GM12878 (cell line): Measurements from ENCODE around the gene CCNA2. TPM values are rescaled to one million over a fixed set of nuclear protein-coding genes. Genes with fewer than 3 reads are reported as not detected.

Experiments used
- ATAC-seq: fragments of 200-7000 bp; cut with Tn5 transposase; 3 replicates; pipeline ENCODE4 v1.9.1; 2020; ENCODE audit warnings: mild to moderate bottlenecking, moderate library complexity
- BruUV-seq: library from RNA; stranded (reverse); fragments of 400-500 nt; replicated peaks from 2 replicates; lab custom pipeline; 2021; lab: Mats Ljungman, UMichigan
- CTCF ChIA-PET: fragments of 300-600 bp; sonication (Branson Sonifier 250); formaldehyde crosslinking; extraction: SDS; loops from one replicate; lab custom pipeline; 2021; ENCODE audit warnings: inconsistent platforms; lab: Yijun Ruan, JAX
- POLR2A ChIA-PET: fragments of 350-600 bp; formaldehyde crosslinking; extraction: SDS; loops from one replicate; lab custom pipeline; 2021; ENCODE audit warnings: inconsistent platforms; lab: Charles Lee
- RAD21 ChIA-PET: fragments of 300-600 bp; sonication (Branson Sonifier 250); formaldehyde crosslinking; loops from one replicate; lab custom pipeline; 2023; ENCODE audit warnings: antibody characterized with exemption; ENCODE audit not compliant: unreplicated experiment; lab: Charles Lee
- SMC1A ChIA-PET: fragments of 300-600 bp; sonication (Branson Sonifier 250); formaldehyde crosslinking; loops from one replicate; lab custom pipeline; 2023; ENCODE audit not compliant: unreplicated experiment, uncharacterized antibody; lab: Charles Lee
- DNase-seq: peaks from one replicate; pipeline ENCODE4 v3.0.0-alpha.2; 2011; ENCODE audit warnings: low read depth, low spot score
- FAIRE-seq: peaks from 3 replicates; lab custom pipeline; 2011; peaks lifted over from hg19 to GRCh38; lab: Jason Lieb, UNC
- H2AFZ ChIP-seq: 2 replicates; pipeline ENCODE4 v1.6.0; 2011; ENCODE audit warnings: low read depth, low read length, control low read depth; ENCODE audit not compliant: control insufficient read depth
- H3K27ac ChIP-seq: 2 replicates; pipeline ENCODE4 v1.5.1; 2011; ENCODE audit warnings: control low read depth; ENCODE audit not compliant: control insufficient read depth, insufficient read depth
- H3K27me3 ChIP-seq, 2 experiments: replicated peaks in 1 of 2; 2 replicates each; pipeline versions ENCODE4 v1.6.0 to v1.6.1; 2011; ENCODE audit warnings: low read length in 1 of 2; ENCODE audit not compliant: control insufficient read depth in 2 of 2, insufficient read depth in 2 of 2
- H3K36me3 ChIP-seq, 2 experiments: 2 replicates each; pipeline ENCODE4 v1.5.1; 2011; ENCODE audit warnings: low read length in 1 of 2; ENCODE audit not compliant: control insufficient read depth in 2 of 2, insufficient read depth in 2 of 2
- H3K4me1 ChIP-seq: 2 replicates; pipeline ENCODE4 v1.6.1; 2011; ENCODE audit warnings: mild to moderate bottlenecking, low read length, moderate library complexity, mixed read lengths; ENCODE audit not compliant: control insufficient read depth, insufficient read depth
- H3K4me2 ChIP-seq: 2 replicates; pipeline ENCODE4 v1.6.0; 2011; ENCODE audit warnings: control low read depth; ENCODE audit not compliant: control insufficient read depth, insufficient read depth
- H3K4me3 ChIP-seq: fragments of 200-600 bp; sonication (generic); 2 replicates; pipeline ENCODE4 v1.5.1; 2016
- H3K79me2 ChIP-seq: 2 replicates; pipeline ENCODE4 v1.6.0; 2011; ENCODE audit warnings: low read length; ENCODE audit not compliant: control insufficient read depth, insufficient read depth
- H3K9ac ChIP-seq: 2 replicates; pipeline ENCODE4 v1.8.0; 2011; ENCODE audit warnings: low read length, control low read depth, mixed read lengths; ENCODE audit not compliant: control insufficient read depth, insufficient read depth
- H3K9me3 ChIP-seq: replicated peaks from 3 replicates; pipeline ENCODE4 v1.5.1; 2011; ENCODE audit warnings: mild to moderate bottlenecking, low read length; ENCODE audit not compliant: control insufficient read depth, insufficient read depth
- H4K20me1 ChIP-seq: 2 replicates; pipeline ENCODE4 v1.6.0; 2011; ENCODE audit not compliant: control insufficient read depth, insufficient read depth
- HDAC2 ChIP-seq: fragments of 200-600 bp; sonication (generic); IDR thresholded peaks from 2 replicates; pipeline ENCODE4 v1.6.1; 2017
- ZNF687 ChIP-seq: fragments of 450-650 bp; IDR thresholded peaks from 2 replicates; pipeline ENCODE4 v1.6.1; 2017; ENCODE audit warnings: mild to moderate bottlenecking, moderate library complexity
- WGBS: methylation state at CpG from one replicate; pipeline ENCODE4 v1.1.6; 2016; ENCODE audit warnings: low lambda C conversion rate; ENCODE audit not compliant: insufficient replicate concordance, insufficient coverage; ENCODE audit errors: missing lambda C conversion rate; 5-methylcytosine and 5-hydroxymethylcytosine counted together
- in situ Hi-C: fragments of 300-500 bp; cut with MboI; formaldehyde crosslinking; loops from 9 replicates; pipeline ENCODE4 v1.14.3; 2018; ENCODE audit warnings: mixed read lengths
- intact Hi-C: fragments of 100-400 bp; cut with micrococcal nuclease; formaldehyde crosslinking; loops from one replicate; pipeline ENCODE4 v1.14.2; 2022; ENCODE audit not compliant: unreplicated experiment
- polyA plus RNA-seq, 11 experiments: library from polyadenylated mRNA; depleted of rRNA in 4 of 11; unstranded in 6 of 11; stranded (reverse) in 5 of 11; fragments of >200 nt; fragmentation: Nextera tagmentation in 4 of 11; fragmentation: Illumina TruSeq in 1 of 11; extraction: Ambion mirVana in 4 of 11; extraction: Trizol in 1 of 11; gene quantifications; 1 replicate in 1 of 11; 2 replicates in 10 of 11; pipeline versions ENCODE4 v1.2.1 to v1.2.3, GENCODE V29; 2011 to 2016; ENCODE audit warnings: inconsistent platforms in 2 of 11, missing spikeins in 2 of 11, low read depth in 1 of 11
- total RNA-seq, 4 experiments: library from RNA; depleted of rRNA in 3 of 4; stranded (reverse); fragments of >200 nt in 3 of 4; fragmentation: Illumina TruSeq in 1 of 4; extraction: Trizol in 1 of 4; gene quantifications; 2 replicates each; pipeline versions ENCODE4 v1.2.1 to v1.2.3, GENCODE V29; 2013 to 2021
- TF ChIP-seq, protein P1 (sequence below): IDR thresholded peaks from 2 replicates; pipeline ENCODE4 v1.6.1; 2012; ENCODE audit warnings: low read depth, low read length, improper control_type of control experiment

Gene CCNA2
- total and polyA plus RNA-seq, 10 of the 15 experiments (the other 5 are each of a cell fraction or from before 2014, with no cell fraction given): 21.8 to 153 (median 94.5) TPM

- no peak for FAIRE-seq
- DNase-seq: no peak
- RAD21 ChIA-PET: no interaction called here
- no peaks in the 10 kb centered on the region for H4K20me1 ChIP-seq
- no peaks in the 10 kb centered on the region for H3K36me3 ChIP-seq
- TF ChIP-seq ZNF687 (no peak), HDAC2 (no peak)
- TF ChIP-seq, protein P1, sequence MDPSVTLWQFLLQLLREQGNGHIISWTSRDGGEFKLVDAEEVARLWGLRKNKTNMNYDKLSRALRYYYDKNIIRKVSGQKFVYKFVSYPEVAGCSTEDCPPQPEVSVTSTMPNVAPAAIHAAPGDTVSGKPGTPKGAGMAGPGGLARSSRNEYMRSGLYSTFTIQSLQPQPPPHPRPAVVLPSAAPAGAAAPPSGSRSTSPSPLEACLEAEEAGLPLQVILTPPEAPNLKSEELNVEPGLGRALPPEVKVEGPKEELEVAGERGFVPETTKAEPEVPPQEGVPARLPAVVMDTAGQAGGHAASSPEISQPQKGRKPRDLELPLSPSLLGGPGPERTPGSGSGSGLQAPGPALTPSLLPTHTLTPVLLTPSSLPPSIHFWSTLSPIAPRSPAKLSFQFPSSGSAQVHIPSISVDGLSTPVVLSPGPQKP: no peak
- TF ChIP-seq, all 136 proteins: peak for 0
- H2AFZ ChIP-seq: no peak overlapping the region
- no peak overlapping the region for H3K4me2 ChIP-seq
- in situ Hi-C loops (no loop called here), intact Hi-C loops (no loop called here)
- peaks cover 1 to 5% of the 10 kb centered on the region in 2 experiments; a peak in 3 of 4 replicates for H3K27me3 ChIP-seq
- ATAC-seq: no peak
- H3K4me3 ChIP-seq: no peak overlapping the region
- no peaks in the 10 kb centered on the region for H3K4me1 ChIP-seq
- WGBS: 72% methylated on average over 4 of the region's 4 CpGs
- no peaks in the 10 kb centered on the region for H3K79me2 ChIP-seq
- ChIA-PET POLR2A (no interaction called here), SMC1A (interaction anchor here (6.4 kb wide), 1 partner anchor 11 kb away, joined by 36 read pairs; no protein-coding TSS in a partner anchor), CTCF (no interaction called here)
- H3K9me3 ChIP-seq: no peaks in the 10 kb centered on the region; the same call in 2 of the 3 replicates
- H3K27ac ChIP-seq: no peak overlapping the region
- H3K9ac ChIP-seq: no peak overlapping the region
- no TSS peak for BruUV-seq
Observed at GRCh38 chr4:121767166-121767565, 56.5 kb downstream of the CCNA2 start.

Other genes with a start within 250 kb of the CCNA2 start
- gene ANXA5, start 126.9 kb downstream of the CCNA2 start, total RNA-seq (2014; rRNA removed): 101 and 122 TPM in 2 replicates
- gene ANXA5, start 126.9 kb downstream of the CCNA2 start, total RNA-seq (2014; rRNA removed; fragmentation: Illumina TruSeq; extraction: Trizol): 150 and 156 TPM in 2 replicates
- gene ANXA5, start 126.9 kb downstream of the CCNA2 start, total RNA-seq (2021): 102 and 108 TPM in 2 replicates
- 166 and 189 TPM in 2 replicates for gene ANXA5, start 126.9 kb downstream of the CCNA2 start, polyA plus RNA-seq (2011; rRNA removed)
- gene ANXA5, start 126.9 kb downstream of the CCNA2 start, polyA plus RNA-seq (2014; fragmentation: Illumina TruSeq; extraction: Trizol): 172 and 208 TPM in 2 replicates
- 100 to 1,000 TPM; 218 to 249 TPM for gene ANXA5, start 126.9 kb downstream of the CCNA2 start, polyA plus RNA-seq (2014; fragmentation: Nextera tagmentation; extraction: Ambion mirVana)
- 97.2 and 120 TPM in 2 replicates for gene ANXA5, start 126.9 kb downstream of the CCNA2 start, polyA plus RNA-seq (2014; rRNA removed)
- gene ANXA5, start 126.9 kb downstream of the CCNA2 start, polyA plus RNA-seq (2016; fragmentation: Nextera tagmentation; extraction: Ambion mirVana): 100 to 1,000 TPM; 201 to 203 TPM
- not detected in 2 replicates for gene SMIM43, start 58.7 kb downstream of the CCNA2 start, total RNA-seq (2014; rRNA removed)
- not detected in 2 replicates for gene SMIM43, start 58.7 kb downstream of the CCNA2 start, total RNA-seq (2014; rRNA removed; fragmentation: Illumina TruSeq; extraction: Trizol)
- gene SMIM43, start 58.7 kb downstream of the CCNA2 start, total RNA-seq (2021): not detected in 2 replicates
- gene SMIM43, start 58.7 kb downstream of the CCNA2 start, polyA plus RNA-seq (2011; rRNA removed): 0.04 and 0.12 TPM in 2 replicates
- gene SMIM43, start 58.7 kb downstream of the CCNA2 start, polyA plus RNA-seq (2014; fragmentation: Illumina TruSeq; extraction: Trizol): not detected in 2 replicates
- not detected for gene SMIM43, start 58.7 kb downstream of the CCNA2 start, polyA plus RNA-seq (2014; fragmentation: Nextera tagmentation; extraction: Ambion mirVana)
- not detected in 2 replicates for gene SMIM43, start 58.7 kb downstream of the CCNA2 start, polyA plus RNA-seq (2014; rRNA removed)
- not detected for gene SMIM43, start 58.7 kb downstream of the CCNA2 start, polyA plus RNA-seq (2016; fragmentation: Nextera tagmentation; extraction: Ambion mirVana)
- gene EXOSC9, start 22.6 kb downstream of the CCNA2 start, total RNA-seq (2014; rRNA removed): 50.7 and 72.1 TPM in 2 replicates
- gene EXOSC9, start 22.6 kb downstream of the CCNA2 start, total RNA-seq (2014; rRNA removed; fragmentation: Illumina TruSeq; extraction: Trizol): 88.1 and 89.7 TPM in 2 replicates
- gene EXOSC9, start 22.6 kb downstream of the CCNA2 start, total RNA-seq (2021): 49.0 and 50.5 TPM in 2 replicates
- gene EXOSC9, start 22.6 kb downstream of the CCNA2 start, polyA plus RNA-seq (2011; rRNA removed): 102 and 141 TPM in 2 replicates
- 102 and 123 TPM in 2 replicates for gene EXOSC9, start 22.6 kb downstream of the CCNA2 start, polyA plus RNA-seq (2014; fragmentation: Illumina TruSeq; extraction: Trizol)
- 100 to 1,000 TPM; 115 to 131 TPM for gene EXOSC9, start 22.6 kb downstream of the CCNA2 start, polyA plus RNA-seq (2014; fragmentation: Nextera tagmentation; extraction: Ambion mirVana)
- 59.0 and 70.6 TPM in 2 replicates for gene EXOSC9, start 22.6 kb downstream of the CCNA2 start, polyA plus RNA-seq (2014; rRNA removed)
- 10 to 100 TPM; 80.4 to 81.0 TPM for gene EXOSC9, start 22.6 kb downstream of the CCNA2 start, polyA plus RNA-seq (2016; fragmentation: Nextera tagmentation; extraction: Ambion mirVana)
- gene BBS7, start 46.6 kb upstream of the CCNA2 start, total RNA-seq (2014; rRNA removed): 5.9 and 7.7 TPM in 2 replicates
- 9.0 and 9.2 TPM in 2 replicates for gene BBS7, start 46.6 kb upstream of the CCNA2 start, total RNA-seq (2014; rRNA removed; fragmentation: Illumina TruSeq; extraction: Trizol)
- gene BBS7, start 46.6 kb upstream of the CCNA2 start, total RNA-seq (2021): 9.0 and 10.1 TPM in 2 replicates
- gene BBS7, start 46.6 kb upstream of the CCNA2 start, polyA plus RNA-seq (2011; rRNA removed): 12.9 and 18.9 TPM in 2 replicates
- gene BBS7, start 46.6 kb upstream of the CCNA2 start, polyA plus RNA-seq (2014; fragmentation: Illumina TruSeq; extraction: Trizol): 8.1 and 9.3 TPM in 2 replicates
- gene BBS7, start 46.6 kb upstream of the CCNA2 start, polyA plus RNA-seq (2014; fragmentation: Nextera tagmentation; extraction: Ambion mirVana): 1 to 10 TPM; 7.4 to 8.8 TPM
- 5.2 and 7.8 TPM in 2 replicates for gene BBS7, start 46.6 kb upstream of the CCNA2 start, polyA plus RNA-seq (2014; rRNA removed)
- gene BBS7, start 46.6 kb upstream of the CCNA2 start, polyA plus RNA-seq (2016; fragmentation: Nextera tagmentation; extraction: Ambion mirVana): 10 to 100 TPM; 15.1 to 15.2 TPM
- not detected in 2 replicates for gene TRPC3, start 128.2 kb upstream of the CCNA2 start, total RNA-seq (2014; rRNA removed)
- gene TRPC3, start 128.2 kb upstream of the CCNA2 start, total RNA-seq (2014; rRNA removed; fragmentation: Illumina TruSeq; extraction: Trizol): not detected in 2 replicates
- not detected in 2 replicates for gene TRPC3, start 128.2 kb upstream of the CCNA2 start, total RNA-seq (2021)
- not detected in 2 replicates for gene TRPC3, start 128.2 kb upstream of the CCNA2 start, polyA plus RNA-seq (2011; rRNA removed)
- gene TRPC3, start 128.2 kb upstream of the CCNA2 start, polyA plus RNA-seq (2014; fragmentation: Illumina TruSeq; extraction: Trizol): not detected in 2 replicates
- not detected for gene TRPC3, start 128.2 kb upstream of the CCNA2 start, polyA plus RNA-seq (2014; fragmentation: Nextera tagmentation; extraction: Ambion mirVana)
- not detected in 2 replicates for gene TRPC3, start 128.2 kb upstream of the CCNA2 start, polyA plus RNA-seq (2014; rRNA removed)
- not detected for gene TRPC3, start 128.2 kb upstream of the CCNA2 start, polyA plus RNA-seq (2016; fragmentation: Nextera tagmentation; extraction: Ambion mirVana)